Measurements from ENCODE around the gene SULT4A1. TPM values are rescaled to one million over a fixed set of nuclear protein-coding genes. Genes with fewer than 3 reads are reported as not detected.

The SULT4A1 gene
- polyA plus RNA-seq, 3 donors, result not detected

DNA sequence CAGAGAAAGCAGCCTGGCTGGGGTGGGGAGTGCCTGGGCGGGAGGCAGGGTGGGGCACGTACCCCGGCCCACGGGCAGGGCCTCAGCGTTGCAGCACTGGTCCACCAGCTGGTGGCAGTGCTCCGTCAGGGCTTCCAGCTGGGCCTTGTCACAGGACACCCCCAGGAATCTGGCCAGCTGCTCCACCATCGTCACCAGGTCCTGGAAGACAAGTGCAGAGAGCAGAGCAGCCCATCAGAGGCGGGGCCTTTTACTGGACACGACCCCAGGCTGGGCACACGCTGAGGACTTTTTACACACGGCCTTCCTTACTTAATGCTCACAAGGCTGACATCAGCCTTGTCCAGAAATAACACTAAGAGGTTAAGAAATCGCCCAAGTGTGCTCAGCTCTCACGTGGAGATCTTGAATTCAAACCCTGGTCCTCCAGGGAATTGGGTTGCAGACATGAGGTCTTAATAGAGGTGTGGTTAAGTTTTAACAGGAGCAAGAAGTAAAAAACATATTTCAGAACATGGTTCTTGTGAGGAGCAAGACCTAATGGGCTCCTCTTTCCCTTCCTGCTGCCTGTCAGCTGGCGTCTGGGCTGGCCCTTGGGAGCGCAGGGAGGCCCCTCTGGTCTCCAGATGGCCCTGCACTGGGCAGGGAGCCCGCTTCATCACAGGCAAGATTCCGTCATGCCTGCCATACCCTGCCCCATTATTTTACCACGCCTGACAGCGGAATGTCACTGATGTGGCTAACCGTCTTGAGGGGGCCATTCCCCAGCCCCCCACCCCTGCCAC lies 33.1 kb downstream of the SULT4A1 start:
- Histone ChIP-seq H3K27me3 (ENCODE audit: control insufficient read depth in 2 of 2, insufficient read depth in 2 of 2, low read length in 2 of 2) (no peaks in the 10 kb centered on the region), H3K4me1 (ENCODE audit: control insufficient read depth in 1 of 2, insufficient read depth in 2 of 2, low read length in 2 of 2) (no peaks in the 10 kb centered on the region), H3K79me2 (ENCODE audit: insufficient read depth, low read length) (no peaks in the 10 kb centered on the region), H3K4me2 (replicated peaks; ENCODE audit: extremely low read depth, low read length, poor library complexity, severe bottlenecking) (no peak overlapping the region), H3K9me3 (replicated peaks in 1 of 2; ENCODE audit: control insufficient read depth in 1 of 2, insufficient read depth in 1 of 2, low read length in 2 of 2) (no peaks in the 10 kb centered on the region), H2AFZ (ENCODE audit: insufficient read depth, low read depth, low read length, poor library complexity, severe bottlenecking) (no peak overlapping the region), H4K20me1 (ENCODE audit: insufficient read depth, low read length) (no peaks in the 10 kb centered on the region), H3K9ac (ENCODE audit: insufficient read depth, low read length, poor library complexity, severe bottlenecking) (no peak overlapping the region), H3K4me3 (replicated peaks in 1 of 3; ENCODE audit: low read depth in 2 of 3, low read length in 3 of 3) (no peak overlapping the region), H3K36me3 (replicated peaks in 1 of 2; ENCODE audit: control insufficient read depth in 1 of 2, insufficient read depth in 2 of 2, low read length in 2 of 2) (no peaks in the 10 kb centered on the region), H3K27ac (ENCODE audit: low read depth in 1 of 2, low read length in 2 of 2) (no peak overlapping the region)
- 81% methylated on average over 14 of the region's 20 CpGs for WGBS (ENCODE audit: insufficient coverage)
- TF ChIP-seq, protein P1, sequence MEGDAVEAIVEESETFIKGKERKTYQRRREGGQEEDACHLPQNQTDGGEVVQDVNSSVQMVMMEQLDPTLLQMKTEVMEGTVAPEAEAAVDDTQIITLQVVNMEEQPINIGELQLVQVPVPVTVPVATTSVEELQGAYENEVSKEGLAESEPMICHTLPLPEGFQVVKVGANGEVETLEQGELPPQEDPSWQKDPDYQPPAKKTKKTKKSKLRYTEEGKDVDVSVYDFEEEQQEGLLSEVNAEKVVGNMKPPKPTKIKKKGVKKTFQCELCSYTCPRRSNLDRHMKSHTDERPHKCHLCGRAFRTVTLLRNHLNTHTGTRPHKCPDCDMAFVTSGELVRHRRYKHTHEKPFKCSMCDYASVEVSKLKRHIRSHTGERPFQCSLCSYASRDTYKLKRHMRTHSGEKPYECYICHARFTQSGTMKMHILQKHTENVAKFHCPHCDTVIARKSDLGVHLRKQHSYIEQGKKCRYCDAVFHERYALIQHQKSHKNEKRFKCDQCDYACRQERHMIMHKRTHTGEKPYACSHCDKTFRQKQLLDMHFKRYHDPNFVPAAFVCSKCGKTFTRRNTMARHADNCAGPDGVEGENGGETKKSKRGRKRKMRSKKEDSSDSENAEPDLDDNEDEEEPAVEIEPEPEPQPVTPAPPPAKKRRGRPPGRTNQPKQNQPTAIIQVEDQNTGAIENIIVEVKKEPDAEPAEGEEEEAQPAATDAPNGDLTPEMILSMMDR (IDR thresholded peaks at IDR 0.05), result no peak
- intact Hi-C loops (cut with micrococcal nuclease), result no loop called here
- Mint-ChIP-seq H3K4me3 (no peak overlapping the region), H3K27ac (no peak overlapping the region), H3K36me3 (no peaks in the 10 kb centered on the region), H3K9me3 (no peaks in the 10 kb centered on the region), H3K27me3 (ENCODE audit: low read depth in 3 of 3) (peaks cover 1 to 15% (median 9%) of the 10 kb centered on the region in 3 donors), H3K4me1 (no peaks in the 10 kb centered on the region)
- no peak for DNase-seq

DNA sequence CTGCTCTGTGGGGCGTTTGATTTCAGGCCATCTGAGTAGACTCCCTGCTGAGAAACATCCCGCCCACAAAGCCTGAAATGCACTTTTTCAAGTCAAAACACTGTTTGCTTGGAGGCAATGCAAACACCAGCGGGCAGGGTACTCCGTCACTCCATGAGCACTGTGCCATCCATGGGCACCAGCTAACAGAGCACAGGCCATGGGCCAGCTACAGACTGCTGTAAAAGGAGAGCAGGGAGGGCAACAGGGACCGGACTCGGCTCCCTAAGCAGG lies 33.7 kb downstream of the SULT4A1 start:
- Histone ChIP-seq H2AFZ (ENCODE audit: insufficient read depth, low read depth, low read length, poor library complexity, severe bottlenecking) (no peak overlapping the region), H3K9me3 (replicated peaks in 1 of 2; ENCODE audit: control insufficient read depth in 1 of 2, insufficient read depth in 1 of 2, low read length in 2 of 2) (no peaks in the 10 kb centered on the region), H3K27ac (ENCODE audit: low read depth in 1 of 2, low read length in 2 of 2) (no peak overlapping the region), H3K4me1 (ENCODE audit: control insufficient read depth in 1 of 2, insufficient read depth in 2 of 2, low read length in 2 of 2) (no peaks in the 10 kb centered on the region), H3K4me3 (replicated peaks in 1 of 3; ENCODE audit: low read depth in 2 of 3, low read length in 3 of 3) (no peak overlapping the region), H3K9ac (ENCODE audit: insufficient read depth, low read length, poor library complexity, severe bottlenecking) (no peak overlapping the region), H4K20me1 (ENCODE audit: insufficient read depth, low read length) (no peaks in the 10 kb centered on the region), H3K36me3 (replicated peaks in 1 of 2; ENCODE audit: control insufficient read depth in 1 of 2, insufficient read depth in 2 of 2, low read length in 2 of 2) (no peaks in the 10 kb centered on the region), H3K27me3 (ENCODE audit: control insufficient read depth in 2 of 2, insufficient read depth in 2 of 2, low read length in 2 of 2) (no peaks in the 10 kb centered on the region), H3K4me2 (replicated peaks; ENCODE audit: extremely low read depth, low read length, poor library complexity, severe bottlenecking) (no peak overlapping the region), H3K79me2 (ENCODE audit: insufficient read depth, low read length) (no peaks in the 10 kb centered on the region)
- Mint-ChIP-seq H3K4me1 (no peaks in the 10 kb centered on the region), H3K9me3 (no peaks in the 10 kb centered on the region), H3K27me3 (ENCODE audit: low read depth in 3 of 3) (peaks cover 0 to 11% (median 8%) of the 10 kb centered on the region in 3 donors), H3K4me3 (no peak overlapping the region), H3K27ac (no peak overlapping the region), H3K36me3 (no peaks in the 10 kb centered on the region)
- 98% methylated on average over 6 of the region's 6 CpGs for WGBS (ENCODE audit: insufficient coverage)
- TF ChIP-seq, protein P1 (IDR thresholded peaks at IDR 0.05), result no peak
- no peak for DNase-seq
- intact Hi-C loops (cut with micrococcal nuclease), result no loop called here
